ENCODE results near the gene LCE2D.

The LCE2D gene

DNA sequence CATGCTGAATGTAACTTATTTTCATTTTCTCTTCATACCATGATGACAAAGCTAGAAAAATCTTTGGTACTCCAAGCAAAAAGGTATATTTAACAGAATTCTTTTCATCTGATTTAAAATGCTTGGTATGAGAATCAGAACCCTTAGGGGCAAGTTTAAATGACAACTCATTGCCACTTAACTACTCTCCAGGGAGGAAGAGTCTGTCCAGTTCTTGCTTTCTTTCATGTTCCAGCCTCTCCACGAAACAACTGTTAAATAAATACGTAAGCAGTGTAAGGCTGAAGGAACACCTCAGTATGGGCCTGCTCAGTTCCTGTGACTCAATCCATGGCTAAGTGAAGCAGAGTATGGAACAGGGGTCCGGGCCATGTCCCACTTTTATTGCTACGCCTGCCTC lies 36.6 kb downstream of the LCE2D start:
- no peak for DNase-seq

GRCh38 chr1:152707860-152708259 lies 44.7 kb downstream of the LCE2D start, which contains the start of gene LCE4A:
Gene LCE4A (plus strand): TSS chr1:152708160. CDS start chr1:152709076, 916 bp downstream.
- DNase-seq, result no peak
